HG03064 (cell line): Measurements from ENCODE around the gene EMID1.
"Not testable (repeated sequence)": the region's sequence is repeated elsewhere in the genome, so short reads cannot be mapped to it uniquely, and the experiment has no call there.

ENCODE experiments used
- ATAC-seq: cut with Tn5 transposase; IDR thresholded peaks from one replicate; pipeline ENCODE4 v1.9.1; 2021; ENCODE audit warnings: low read depth; ENCODE audit not compliant: unreplicated experiment

The EMID1 gene

GRCh38 chr22:29226351-29226981 is 20.8 kb downstream of the EMID1 start:
- no peak for ATAC-seq

- ATAC-seq, result no peak
These were observed 25.5 kb downstream of the EMID1 start for GRCh38 chr22:29230972-29231875.

GRCh38 chr22:29231971-29232959 is 26.6 kb downstream of the EMID1 start:
- no peak for ATAC-seq

GRCh38 chr22:29233277-29233877 is 27.7 kb downstream of the EMID1 start:
- no peak for ATAC-seq

GRCh38 chr22:29240481-29240880 is 34.8 kb downstream of the EMID1 start:
- not testable (repeated sequence) for ATAC-seq

GRCh38 chr22:29243874-29244446 is 38.3 kb downstream of the EMID1 start:
- no peak for ATAC-seq

GRCh38 chr22:29244785-29245625 is 39.3 kb downstream of the EMID1 start:
- ATAC-seq, result no peak

GRCh38 chr22:29245626-29246385 is 40.1 kb downstream of the EMID1 start:
- no peak for ATAC-seq

GRCh38 chr22:29247891-29248290 is 42.2 kb downstream of the EMID1 start:
- not testable (repeated sequence) for ATAC-seq

GRCh38 chr22:29251265-29251664 is 45.6 kb downstream of the EMID1 start:
- ATAC-seq, result no peak

- ATAC-seq, result no peak
These were observed 46.5 kb downstream of the EMID1 start for GRCh38 chr22:29251981-29252911.

GRCh38 chr22:29253561-29254285 is 48.0 kb downstream of the EMID1 start:
- no peak for ATAC-seq

- ATAC-seq, result no peak
These were observed 48.6 kb downstream of the EMID1 start for GRCh38 chr22:29254286-29254660.

GRCh38 chr22:29255064-29255621 is 49.4 kb downstream of the EMID1 start:
- no peak for ATAC-seq

GRCh38 chr22:29256606-29257325 is 51.1 kb downstream of the EMID1 start:
- no peak for ATAC-seq

- no peak for ATAC-seq
These were observed 52.1 kb downstream of the EMID1 start for GRCh38 chr22:29257751-29258181.
